GM12878 (cell line): ENCODE measurements around the gene TEX264. TPM values are rescaled to one million over a fixed set of nuclear protein-coding genes. Genes with fewer than 3 reads are reported as not detected.
A peak's percentile ranks its signal among the peaks of the same experiment; 100 is the strongest.

Source experiments
- ATF7 ChIP-seq: fragments of 450-650 bp; IDR thresholded peaks from 2 replicates; pipeline ENCODE4 v1.6.1; 2016; ENCODE audit warnings: low read depth, mild to moderate bottlenecking
- BCL11A ChIP-seq: IDR thresholded peaks from 2 replicates; pipeline ENCODE4 v1.6.1; 2011; ENCODE audit warnings: low read depth, low read length
- CBFB ChIP-seq: IDR thresholded peaks from 2 replicates; pipeline ENCODE4 v1.6.1; 2016; ENCODE audit warnings: antibody characterized with exemption, low read depth
- CREB1 ChIP-seq: IDR thresholded peaks from 2 replicates; pipeline ENCODE4 v1.6.1; 2012; ENCODE audit warnings: low read depth, mild to moderate bottlenecking, inconsistent platforms
- FOXM1 ChIP-seq: IDR thresholded peaks from 2 replicates; pipeline ENCODE4 v1.6.1; 2012; ENCODE audit warnings: low read depth, mild to moderate bottlenecking, inconsistent platforms, low read length, moderate library complexity
- MTA2 ChIP-seq: fragments of 450-650 bp; IDR thresholded peaks from 2 replicates; pipeline ENCODE4 v1.6.1; 2016; ENCODE audit warnings: low read depth, mild to moderate bottlenecking, moderate library complexity
- MYB ChIP-seq: fragments of 150-350 bp; IDR thresholded peaks from 2 replicates; pipeline ENCODE4 v1.6.1; 2014; ENCODE audit warnings: mild to moderate bottlenecking, low read depth, low read length, borderline replicate concordance
- NR2F1 ChIP-seq: fragments of 450-650 bp; conservative IDR thresholded peaks from 2 replicates; pipeline ENCODE4 v1.6.1; 2017; ENCODE audit warnings: mild to moderate bottlenecking
- PAX5 ChIP-seq: IDR thresholded peaks from 2 replicates; pipeline ENCODE4 v1.6.1; 2011; ENCODE audit warnings: low read depth, low read length, borderline replicate concordance
- SRF ChIP-seq, 2 experiments: IDR thresholded peaks; 2 replicates each; pipeline ENCODE4 v1.6.1; 2011; ENCODE audit warnings: low read depth in 2 of 2, low read length in 2 of 2, mild to moderate bottlenecking in 1 of 2, moderate library complexity in 1 of 2
- TAF1 ChIP-seq: IDR thresholded peaks from 2 replicates; pipeline ENCODE4 v1.6.1; 2011; ENCODE audit warnings: mild to moderate bottlenecking, low read depth, low read length, borderline replicate concordance
- TCF7 ChIP-seq: IDR thresholded peaks from 2 replicates; pipeline ENCODE4 v1.6.1; 2014; ENCODE audit warnings: antibody characterized with exemption, borderline replicate concordance
- polyA plus RNA-seq, 11 experiments: library from polyadenylated mRNA; depleted of rRNA in 4 of 11; unstranded in 6 of 11; stranded (reverse) in 5 of 11; fragments of >200 nt; fragmentation: Nextera tagmentation in 4 of 11; fragmentation: Illumina TruSeq in 1 of 11; extraction: Ambion mirVana in 4 of 11; extraction: Trizol in 1 of 11; gene quantifications; 1 replicate in 1 of 11; 2 replicates in 10 of 11; pipeline versions ENCODE4 v1.2.1 to v1.2.3, GENCODE V29; 2011 to 2016; ENCODE audit warnings: inconsistent platforms in 2 of 11, missing spikeins in 2 of 11, low read depth in 1 of 11
- total RNA-seq, 4 experiments: library from RNA; depleted of rRNA in 3 of 4; stranded (reverse); fragments of >200 nt in 3 of 4; fragmentation: Illumina TruSeq in 1 of 4; extraction: Trizol in 1 of 4; gene quantifications; 2 replicates each; pipeline versions ENCODE4 v1.2.1 to v1.2.3, GENCODE V29; 2013 to 2021
- TF ChIP-seq, protein P1 (sequence below): IDR thresholded peaks from 2 replicates; pipeline ENCODE4 v1.6.1; 2011; ENCODE audit warnings: borderline replicate concordance, low read depth, mild to moderate bottlenecking, moderate library complexity, mixed read lengths, low read length; ENCODE audit not compliant: insufficient read depth; ENCODE audit errors: extremely low read length
- TF ChIP-seq, protein P2 (sequence below): IDR thresholded peaks from 2 replicates; pipeline ENCODE4 v1.6.1; 2012; ENCODE audit warnings: low read depth, low read length, improper control_type of control experiment
- TF ChIP-seq, protein P3 (sequence below): IDR thresholded peaks from 2 replicates; pipeline ENCODE4 v1.6.1; 2012; ENCODE audit warnings: low read length, inconsistent platforms
- TF ChIP-seq, protein P4 (sequence below): IDR thresholded peaks from 2 replicates; pipeline ENCODE4 v1.6.1; 2012; ENCODE audit warnings: low read depth, low read length, improper control_type of control experiment
- TF ChIP-seq, protein P5 (sequence below): fragments of 450-650 bp; IDR thresholded peaks from 2 replicates; pipeline ENCODE4 v1.6.1; 2018; ENCODE audit warnings: mild to moderate bottlenecking, low read depth, moderate library complexity; ENCODE audit not compliant: partially characterized antibody

Gene TEX264
- total and polyA plus RNA-seq, 10 of the 15 experiments (the other 5 are each of a cell fraction or from before 2014, with no cell fraction given), result 3.6 to 63.0 (median 52.4) TPM

DNA sequence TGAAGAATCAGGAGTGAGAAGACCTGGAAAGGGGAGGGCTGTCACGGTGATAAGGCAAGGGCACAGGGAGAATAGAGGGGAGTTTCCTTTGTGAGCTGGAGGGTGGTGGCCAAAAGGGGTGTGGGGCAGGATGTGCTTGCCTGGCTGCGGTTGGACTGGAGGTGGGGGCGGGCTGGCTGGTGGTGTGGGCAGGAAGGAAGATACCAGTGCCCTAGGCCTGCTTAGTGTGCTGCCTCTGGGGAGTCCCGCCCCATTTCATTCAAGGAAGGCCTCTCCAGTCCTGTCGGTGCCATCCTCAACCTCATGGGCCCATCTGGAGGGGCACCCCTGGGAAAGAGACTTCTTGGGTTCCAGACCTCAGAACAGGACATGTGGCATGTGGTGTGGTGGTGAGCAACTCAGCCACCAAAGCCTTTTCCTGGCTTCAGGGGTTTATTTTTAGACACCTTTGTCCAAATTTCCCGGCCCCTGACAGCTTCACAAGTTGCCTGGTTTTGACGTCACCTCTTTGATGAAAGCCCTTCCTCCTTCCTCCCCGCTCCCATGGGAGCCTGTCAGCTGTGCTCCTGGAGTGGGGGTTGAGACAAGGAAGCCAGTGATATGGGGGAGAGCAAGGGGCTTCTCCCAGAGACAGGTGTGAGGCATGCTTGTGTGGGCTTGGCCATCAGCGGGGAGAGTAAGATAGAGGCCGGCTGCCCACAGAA is 15.6 kb downstream of the TEX264 start (continued):
- TF ChIP-seq, protein P1, sequence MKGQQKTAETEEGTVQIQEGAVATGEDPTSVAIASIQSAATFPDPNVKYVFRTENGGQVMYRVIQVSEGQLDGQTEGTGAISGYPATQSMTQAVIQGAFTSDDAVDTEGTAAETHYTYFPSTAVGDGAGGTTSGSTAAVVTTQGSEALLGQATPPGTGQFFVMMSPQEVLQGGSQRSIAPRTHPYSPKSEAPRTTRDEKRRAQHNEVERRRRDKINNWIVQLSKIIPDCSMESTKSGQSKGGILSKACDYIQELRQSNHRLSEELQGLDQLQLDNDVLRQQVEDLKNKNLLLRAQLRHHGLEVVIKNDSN, result no peak
- TF ChIP-seq TCF7 (no peak), SRF (IDR thresholded peaks at IDR 0.05; ENCODE audit: low read depth in 2 of 2, low read length in 2 of 2) (no peak), MYB (no peak), ATF7 (0 out of 2 replicates have a peak, but pooled peaks have one; percentile 12), MTA2 (peak; percentile 40; the same call in 1 of the 2 replicates), PAX5 (peak; percentile 36; the same call in 1 of the 2 replicates), NR2F1 (no peak), BCL11A (no peak), FOXM1 (no peak), CBFB (no peak), CREB1 (0 out of 2 replicates have a peak, but pooled peaks have one; percentile 10), TAF1 (no peak)
- TF ChIP-seq, protein P2, sequence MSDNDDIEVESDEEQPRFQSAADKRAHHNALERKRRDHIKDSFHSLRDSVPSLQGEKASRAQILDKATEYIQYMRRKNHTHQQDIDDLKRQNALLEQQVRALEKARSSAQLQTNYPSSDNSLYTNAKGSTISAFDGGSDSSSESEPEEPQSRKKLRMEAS, result no peak
- TF ChIP-seq, protein P3, sequence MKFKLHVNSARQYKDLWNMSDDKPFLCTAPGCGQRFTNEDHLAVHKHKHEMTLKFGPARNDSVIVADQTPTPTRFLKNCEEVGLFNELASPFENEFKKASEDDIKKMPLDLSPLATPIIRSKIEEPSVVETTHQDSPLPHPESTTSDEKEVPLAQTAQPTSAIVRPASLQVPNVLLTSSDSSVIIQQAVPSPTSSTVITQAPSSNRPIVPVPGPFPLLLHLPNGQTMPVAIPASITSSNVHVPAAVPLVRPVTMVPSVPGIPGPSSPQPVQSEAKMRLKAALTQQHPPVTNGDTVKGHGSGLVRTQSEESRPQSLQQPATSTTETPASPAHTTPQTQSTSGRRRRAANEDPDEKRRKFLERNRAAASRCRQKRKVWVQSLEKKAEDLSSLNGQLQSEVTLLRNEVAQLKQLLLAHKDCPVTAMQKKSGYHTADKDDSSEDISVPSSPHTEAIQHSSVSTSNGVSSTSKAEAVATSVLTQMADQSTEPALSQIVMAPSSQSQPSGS, result no peak
- TF ChIP-seq, protein P4, sequence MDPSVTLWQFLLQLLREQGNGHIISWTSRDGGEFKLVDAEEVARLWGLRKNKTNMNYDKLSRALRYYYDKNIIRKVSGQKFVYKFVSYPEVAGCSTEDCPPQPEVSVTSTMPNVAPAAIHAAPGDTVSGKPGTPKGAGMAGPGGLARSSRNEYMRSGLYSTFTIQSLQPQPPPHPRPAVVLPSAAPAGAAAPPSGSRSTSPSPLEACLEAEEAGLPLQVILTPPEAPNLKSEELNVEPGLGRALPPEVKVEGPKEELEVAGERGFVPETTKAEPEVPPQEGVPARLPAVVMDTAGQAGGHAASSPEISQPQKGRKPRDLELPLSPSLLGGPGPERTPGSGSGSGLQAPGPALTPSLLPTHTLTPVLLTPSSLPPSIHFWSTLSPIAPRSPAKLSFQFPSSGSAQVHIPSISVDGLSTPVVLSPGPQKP, result no peak
- TF ChIP-seq, protein P5, sequence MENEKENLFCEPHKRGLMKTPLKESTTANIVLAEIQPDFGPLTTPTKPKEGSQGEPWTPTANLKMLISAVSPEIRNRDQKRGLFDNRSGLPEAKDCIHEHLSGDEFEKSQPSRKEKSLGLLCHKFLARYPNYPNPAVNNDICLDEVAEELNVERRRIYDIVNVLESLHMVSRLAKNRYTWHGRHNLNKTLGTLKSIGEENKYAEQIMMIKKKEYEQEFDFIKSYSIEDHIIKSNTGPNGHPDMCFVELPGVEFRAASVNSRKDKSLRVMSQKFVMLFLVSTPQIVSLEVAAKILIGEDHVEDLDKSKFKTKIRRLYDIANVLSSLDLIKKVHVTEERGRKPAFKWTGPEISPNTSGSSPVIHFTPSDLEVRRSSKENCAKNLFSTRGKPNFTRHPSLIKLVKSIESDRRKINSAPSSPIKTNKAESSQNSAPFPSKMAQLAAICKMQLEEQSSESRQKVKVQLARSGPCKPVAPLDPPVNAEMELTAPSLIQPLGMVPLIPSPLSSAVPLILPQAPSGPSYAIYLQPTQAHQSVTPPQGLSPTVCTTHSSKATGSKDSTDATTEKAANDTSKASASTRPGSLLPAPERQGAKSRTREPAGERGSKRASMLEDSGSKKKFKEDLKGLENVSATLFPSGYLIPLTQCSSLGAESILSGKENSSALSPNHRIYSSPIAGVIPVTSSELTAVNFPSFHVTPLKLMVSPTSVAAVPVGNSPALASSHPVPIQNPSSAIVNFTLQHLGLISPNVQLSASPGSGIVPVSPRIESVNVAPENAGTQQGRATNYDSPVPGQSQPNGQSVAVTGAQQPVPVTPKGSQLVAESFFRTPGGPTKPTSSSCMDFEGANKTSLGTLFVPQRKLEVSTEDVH, result no peak
